Panc1 (cell line): Measurements from ENCODE around the gene WDR27. TPM values are rescaled to one million over a fixed set of nuclear protein-coding genes. Genes with fewer than 3 reads are reported as not detected.

Source experiments
- ATAC-seq: fragments of 200-7000 bp; cut with Tn5 transposase; 2 replicates; pipeline ENCODE4 v1.9.1; 2020; ENCODE audit warnings: mild to moderate bottlenecking, moderate library complexity
- BruUV-seq: library from RNA; stranded (reverse); fragments of 400-500 nt; replicated peaks from 2 replicates; lab custom pipeline; 2021; lab: Mats Ljungman, UMichigan
- CTCF ChIA-PET: fragments of 300-600 bp; sonication (Branson Sonifier 250); formaldehyde crosslinking; loops from one replicate; lab custom pipeline; 2022; ENCODE audit warnings: antibody characterized with exemption; lab: Charles Lee
- POLR2A ChIA-PET: fragments of 300-600 bp; sonication (Branson Sonifier 250); formaldehyde crosslinking; loops from one replicate; lab custom pipeline; 2022; ENCODE audit warnings: antibody characterized with exemption; lab: Charles Lee
- DNase-seq: peaks from one replicate; pipeline ENCODE4 v3.0.0-alpha.2; 2010; ENCODE audit warnings: low read depth, low spot score
- H3K27ac ChIP-seq: 2 replicates; pipeline ENCODE4 v1.5.1; 2011; ENCODE audit warnings: mild to moderate bottlenecking, low read length, inconsistent platforms
- H3K27me3 ChIP-seq: fragments of 200-500 bp; sonication (Bioruptor generic); 2 replicates; pipeline ENCODE4 v1.6.0; 2014; ENCODE audit warnings: low read length, inconsistent platforms; ENCODE audit not compliant: control insufficient read depth, insufficient read depth
- H3K36me3 ChIP-seq: fragments of 200-500 bp; sonication (Bioruptor generic); 2 replicates; pipeline ENCODE4 v1.5.1; 2014; ENCODE audit warnings: inconsistent platforms, mild to moderate bottlenecking, low read length, moderate library complexity; ENCODE audit not compliant: control insufficient read depth, insufficient read depth
- H3K4me1 ChIP-seq: 2 replicates; pipeline ENCODE4 v1.5.1; 2011; ENCODE audit warnings: inconsistent platforms, mild to moderate bottlenecking, low read length, moderate library complexity; ENCODE audit not compliant: control insufficient read depth, insufficient read depth
- H3K4me3 ChIP-seq, 2 experiments: 2 replicates each; pipeline ENCODE4 v1.5.1; 2011 to 2012; ENCODE audit warnings: low read depth in 2 of 2, low read length in 2 of 2, mild to moderate bottlenecking in 2 of 2, inconsistent platforms in 1 of 2, moderate library complexity in 1 of 2
- H3K9me3 ChIP-seq: fragments of 200-500 bp; sonication (Bioruptor generic); 2 replicates; pipeline ENCODE4 v1.5.1; 2014; ENCODE audit warnings: low read depth, mild to moderate bottlenecking, inconsistent platforms, low read length, moderate library complexity; ENCODE audit not compliant: control insufficient read depth, insufficient read depth
- POLR2AphosphoS5 ChIP-seq: IDR thresholded peaks from 2 replicates; pipeline ENCODE4 v1.6.1; 2012; ENCODE audit warnings: mild to moderate bottlenecking, low read depth, low read length, moderate library complexity
- REST ChIP-seq, 2 experiments: IDR thresholded peaks; 2 replicates each; pipeline ENCODE4 v1.6.1; 2011 to 2012; ENCODE audit warnings: low read depth in 2 of 2, control low read depth in 1 of 2, low read length in 1 of 2, mild to moderate bottlenecking in 1 of 2, moderate library complexity in 1 of 2; ENCODE audit not compliant: insufficient read depth in 1 of 2
- SIN3A ChIP-seq: IDR thresholded peaks from 2 replicates; pipeline ENCODE4 v1.6.1; 2012; ENCODE audit warnings: low read depth, mild to moderate bottlenecking, low read length, moderate library complexity, borderline replicate concordance; ENCODE audit not compliant: insufficient read depth
- TCF7L2 ChIP-seq: IDR thresholded peaks from 2 replicates; pipeline ENCODE4 v1.6.1; 2011; ENCODE audit warnings: mild to moderate bottlenecking, low read depth, low read length, inconsistent platforms
- in situ Hi-C: cut with HindIII; loops from 2 replicates; pipeline ENCODE4 v1.10.0; 2016; ENCODE audit warnings: low sequenced_read_pairs, low pct_unique_long_range_greater_than_20kb
- intact Hi-C: fragments of 100-400 bp; cut with micrococcal nuclease; formaldehyde crosslinking; loops from one replicate; pipeline ENCODE4 v1.10.0; 2022; ENCODE audit not compliant: unreplicated experiment
- total RNA-seq: library from RNA; stranded (reverse); gene quantifications from one replicate; pipeline ENCODE4 v1.2.1, GENCODE V29; 2021; ENCODE audit not compliant: unreplicated experiment
- TF ChIP-seq, protein P1 (sequence below): fragments of 450-650 bp; IDR thresholded peaks from 2 replicates; pipeline ENCODE4 v1.5.1; 2017; ENCODE audit warnings: mild to moderate bottlenecking

The WDR27 gene
- total RNA-seq, 1 experiment from 2014 or later: 56.3 TPM

- Histone ChIP-seq H3K9me3 (peaks cover 6% of the 10 kb centered on the region), H3K4me1 (no peaks in the 10 kb centered on the region), H3K4me3 (no peak overlapping the region), H3K27ac (no peak overlapping the region), H3K36me3 (no peaks in the 10 kb centered on the region), H3K27me3 (no peaks in the 10 kb centered on the region)
- intact Hi-C loops (no loop called here), in situ Hi-C loops (no loop called here)
- POLR2A ChIA-PET: no interaction called here
- BruUV-seq: no TSS peak
- no peak for DNase-seq
- TF ChIP-seq, protein P1, sequence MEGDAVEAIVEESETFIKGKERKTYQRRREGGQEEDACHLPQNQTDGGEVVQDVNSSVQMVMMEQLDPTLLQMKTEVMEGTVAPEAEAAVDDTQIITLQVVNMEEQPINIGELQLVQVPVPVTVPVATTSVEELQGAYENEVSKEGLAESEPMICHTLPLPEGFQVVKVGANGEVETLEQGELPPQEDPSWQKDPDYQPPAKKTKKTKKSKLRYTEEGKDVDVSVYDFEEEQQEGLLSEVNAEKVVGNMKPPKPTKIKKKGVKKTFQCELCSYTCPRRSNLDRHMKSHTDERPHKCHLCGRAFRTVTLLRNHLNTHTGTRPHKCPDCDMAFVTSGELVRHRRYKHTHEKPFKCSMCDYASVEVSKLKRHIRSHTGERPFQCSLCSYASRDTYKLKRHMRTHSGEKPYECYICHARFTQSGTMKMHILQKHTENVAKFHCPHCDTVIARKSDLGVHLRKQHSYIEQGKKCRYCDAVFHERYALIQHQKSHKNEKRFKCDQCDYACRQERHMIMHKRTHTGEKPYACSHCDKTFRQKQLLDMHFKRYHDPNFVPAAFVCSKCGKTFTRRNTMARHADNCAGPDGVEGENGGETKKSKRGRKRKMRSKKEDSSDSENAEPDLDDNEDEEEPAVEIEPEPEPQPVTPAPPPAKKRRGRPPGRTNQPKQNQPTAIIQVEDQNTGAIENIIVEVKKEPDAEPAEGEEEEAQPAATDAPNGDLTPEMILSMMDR: no peak; the same call in 1 of the 2 replicates
- TF ChIP-seq REST (IDR thresholded peaks at IDR 0.05; ENCODE audit: insufficient read depth in 1 of 2, low read depth in 2 of 2, low read length in 1 of 2) (no peak), TCF7L2 (no peak), POLR2AphosphoS5 (no peak)
- CTCF ChIA-PET: no interaction called here
- no peak for ATAC-seq
Observed at GRCh38 chr6:169420912-169421543, 280.8 kb downstream of the WDR27 start.

DNA sequence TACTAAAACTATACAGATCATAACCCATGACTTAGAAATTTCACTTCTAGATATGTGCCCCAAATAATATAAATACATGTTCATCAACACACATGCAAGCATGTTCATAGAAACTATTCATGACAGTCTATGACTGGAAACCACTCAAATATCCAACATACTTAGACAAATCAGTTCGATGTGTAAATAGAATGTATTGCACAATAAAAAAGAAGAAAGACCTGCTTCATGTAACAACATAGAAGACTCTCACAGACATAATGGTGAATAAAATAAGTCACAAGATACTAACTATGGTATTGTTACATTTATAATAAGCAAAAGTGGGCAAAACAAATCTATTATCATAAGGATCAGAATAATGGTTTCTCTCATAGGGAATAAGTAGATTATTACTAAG lies 284.7 kb downstream of the WDR27 start:
- ATAC-seq (no peak), DNase-seq (no peak)
- POLR2A ChIA-PET: no interaction called here
- H3K4me1 ChIP-seq: no peaks in the 10 kb centered on the region
- no peak overlapping the region for H3K27ac ChIP-seq
- H3K36me3 ChIP-seq: no peaks in the 10 kb centered on the region
- no peak for TF ChIP-seq TCF7L2
- no peak for TF ChIP-seq SIN3A
- no peak for TF ChIP-seq POLR2AphosphoS5
- no peak for TF ChIP-seq REST (IDR thresholded peaks at IDR 0.05; ENCODE audit: insufficient read depth in 1 of 2, low read depth in 2 of 2, low read length in 1 of 2)
- TF ChIP-seq, protein P1: no peak
- in situ Hi-C loops: no loop called here
- intact Hi-C loops: no loop called here
- peaks cover 32% of the 10 kb centered on the region for H3K9me3 ChIP-seq
- H3K27me3 ChIP-seq: no peaks in the 10 kb centered on the region
- H3K4me3 ChIP-seq: no peak overlapping the region
- CTCF ChIA-PET: no interaction called here
- no TSS peak for BruUV-seq
